SK-N-SH (cell line): ENCODE results near the gene MGAT5.

Experiments
- CTCF ChIP-seq: fragments of 200-600 bp; sonication (generic); IDR thresholded peaks from 2 replicates; pipeline ENCODE4 v1.6.1; 2017; ENCODE audit warnings: antibody characterized with exemption, mild to moderate bottlenecking, moderate library complexity
- ELF1 ChIP-seq: IDR thresholded peaks from 2 replicates; pipeline ENCODE4 v1.4.0; 2012
- EP300 ChIP-seq, 2 experiments: IDR thresholded peaks; 2 replicates each; pipeline versions ENCODE4 v1.4.0 to v1.6.1; 2012; ENCODE audit warnings: borderline replicate concordance in 1 of 2, low read depth in 1 of 2, low read length in 1 of 2
- EZH2phosphoT487 ChIP-seq: fragments of 200-600 bp; sonication (generic); IDR thresholded peaks from 2 replicates; pipeline ENCODE4 v1.6.1; 2017; ENCODE audit warnings: low read depth, mixed run types, mild to moderate bottlenecking, antibody characterized with exemption, moderate library complexity, borderline replicate concordance
- GABPA ChIP-seq: IDR thresholded peaks from 2 replicates; pipeline ENCODE4 v1.4.0; 2012; ENCODE audit warnings: low read depth, mild to moderate bottlenecking
- JUND ChIP-seq: IDR thresholded peaks from 2 replicates; pipeline ENCODE4 v1.4.0; 2012
- MXI1 ChIP-seq: IDR thresholded peaks from 2 replicates; pipeline ENCODE4 v1.6.1; 2012; ENCODE audit warnings: mild to moderate bottlenecking, low read depth, low read length, improper control_type of control experiment
- RCOR1 ChIP-seq: fragments of 150-350 bp; IDR thresholded peaks from 2 replicates; pipeline ENCODE4 v1.6.1; 2017; ENCODE audit warnings: antibody characterized with exemption, low read length
- RFX5 ChIP-seq: IDR thresholded peaks from 2 replicates; pipeline ENCODE4 v1.6.1; 2012; ENCODE audit warnings: mild to moderate bottlenecking, improper control_type of control experiment, low read length
- TAF1 ChIP-seq: IDR thresholded peaks from 2 replicates; pipeline ENCODE4 v1.6.1; 2012; ENCODE audit warnings: low read depth, mild to moderate bottlenecking, low read length, moderate library complexity, borderline replicate concordance
- TF ChIP-seq, protein P1 (sequence below): IDR thresholded peaks from 2 replicates; pipeline ENCODE4 v1.6.1; 2012; ENCODE audit warnings: mild to moderate bottlenecking, low read depth, low read length, moderate library complexity

DNA sequence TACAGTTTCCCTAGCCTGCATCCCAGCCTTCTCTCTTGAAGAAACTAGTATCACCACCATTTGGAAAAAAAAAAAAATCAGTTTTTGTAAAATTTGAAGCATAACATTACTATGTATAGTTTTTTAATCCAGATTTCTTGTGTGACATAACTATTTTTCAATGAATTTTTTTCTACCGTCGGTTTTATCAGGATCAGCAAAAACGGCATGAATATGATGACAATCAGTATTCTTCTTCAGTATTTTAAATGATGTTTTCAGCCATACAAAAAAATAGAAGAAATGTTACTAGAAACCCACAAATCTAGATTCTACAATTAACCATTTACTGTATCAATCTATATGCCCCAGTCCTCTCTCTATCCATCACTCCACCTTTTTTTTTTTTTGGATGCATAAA, 103.9 kb downstream of the MGAT5 start:
- TF ChIP-seq EZH2phosphoT487 (no peak), CTCF (no peak), RCOR1 (no peak), RFX5 (no peak), TAF1 (no peak), GABPA (no peak), EP300 (IDR thresholded peaks at IDR 0.05; ENCODE audit: borderline replicate concordance in 1 of 2, low read depth in 1 of 2, low read length in 1 of 2) (no peak), JUND (no peak), ELF1 (no peak), MXI1 (no peak)
- TF ChIP-seq, protein P1, sequence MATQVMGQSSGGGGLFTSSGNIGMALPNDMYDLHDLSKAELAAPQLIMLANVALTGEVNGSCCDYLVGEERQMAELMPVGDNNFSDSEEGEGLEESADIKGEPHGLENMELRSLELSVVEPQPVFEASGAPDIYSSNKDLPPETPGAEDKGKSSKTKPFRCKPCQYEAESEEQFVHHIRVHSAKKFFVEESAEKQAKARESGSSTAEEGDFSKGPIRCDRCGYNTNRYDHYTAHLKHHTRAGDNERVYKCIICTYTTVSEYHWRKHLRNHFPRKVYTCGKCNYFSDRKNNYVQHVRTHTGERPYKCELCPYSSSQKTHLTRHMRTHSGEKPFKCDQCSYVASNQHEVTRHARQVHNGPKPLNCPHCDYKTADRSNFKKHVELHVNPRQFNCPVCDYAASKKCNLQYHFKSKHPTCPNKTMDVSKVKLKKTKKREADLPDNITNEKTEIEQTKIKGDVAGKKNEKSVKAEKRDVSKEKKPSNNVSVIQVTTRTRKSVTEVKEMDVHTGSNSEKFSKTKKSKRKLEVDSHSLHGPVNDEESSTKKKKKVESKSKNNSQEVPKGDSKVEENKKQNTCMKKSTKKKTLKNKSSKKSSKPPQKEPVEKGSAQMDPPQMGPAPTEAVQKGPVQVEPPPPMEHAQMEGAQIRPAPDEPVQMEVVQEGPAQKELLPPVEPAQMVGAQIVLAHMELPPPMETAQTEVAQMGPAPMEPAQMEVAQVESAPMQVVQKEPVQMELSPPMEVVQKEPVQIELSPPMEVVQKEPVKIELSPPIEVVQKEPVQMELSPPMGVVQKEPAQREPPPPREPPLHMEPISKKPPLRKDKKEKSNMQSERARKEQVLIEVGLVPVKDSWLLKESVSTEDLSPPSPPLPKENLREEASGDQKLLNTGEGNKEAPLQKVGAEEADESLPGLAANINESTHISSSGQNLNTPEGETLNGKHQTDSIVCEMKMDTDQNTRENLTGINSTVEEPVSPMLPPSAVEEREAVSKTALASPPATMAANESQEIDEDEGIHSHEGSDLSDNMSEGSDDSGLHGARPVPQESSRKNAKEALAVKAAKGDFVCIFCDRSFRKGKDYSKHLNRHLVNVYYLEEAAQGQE, result no peak
